AG04449 (cell line): Measurements from ENCODE around the gene COL23A1.

Experiments
- CTCF ChIA-PET: fragments of 350-600 bp; formaldehyde crosslinking; extraction: SDS; loops from one replicate; lab custom pipeline; 2021; ENCODE audit warnings: antibody characterized with exemption; lab: Yijun Ruan, JAX
- POLR2A ChIA-PET: fragments of 400-600, 350-600 bp; formaldehyde crosslinking; extraction: SDS; loops from one replicate; lab custom pipeline; 2020; ENCODE audit warnings: antibody characterized with exemption, inconsistent platforms; lab: Yijun Ruan, JAX
- DNase-seq: peaks from one replicate; pipeline ENCODE4 v3.0.0-alpha.2; 2010; ENCODE audit warnings: low read depth, low spot score
- H3K4me3 ChIP-seq: 2 replicates; pipeline ENCODE4 v1.5.1; 2011; ENCODE audit warnings: low read depth, mild to moderate bottlenecking, control low read depth, low read length
- CTCF ChIP-seq: IDR thresholded peaks from one replicate; pipeline ENCODE4 v1.5.1; 2011; ENCODE audit warnings: mild to moderate bottlenecking, moderate library complexity, low read length, control low read depth, inconsistent platforms; ENCODE audit not compliant: insufficient read depth; ENCODE audit errors: missing control alignments

The COL23A1 gene

GRCh38 chr5:178445534-178445933, 144.7 kb downstream of the COL23A1 start:
- POLR2A ChIA-PET = no interaction called here
- TF ChIP-seq CTCF = no peak
- CTCF ChIA-PET = interaction anchor here (0.6 kb wide), 1 partner anchor 502 kb away, joined by 3 read pairs; no protein-coding TSS in a partner anchor
- H3K4me3 ChIP-seq = no peak overlapping the region
- no peak for DNase-seq

- DNase-seq = no peak
- H3K4me3 ChIP-seq = no peak overlapping the region
- ChIA-PET CTCF (no interaction called here), POLR2A (no interaction called here)
- no peak for TF ChIP-seq CTCF
Observed at GRCh38 chr5:178442405-178443257, 147.6 kb downstream of the COL23A1 start.

- no peak for DNase-seq
- ChIA-PET CTCF (no interaction called here), POLR2A (no interaction called here)
- TF ChIP-seq CTCF = no peak
- no peak overlapping the region for H3K4me3 ChIP-seq
Observed at GRCh38 chr5:178441486-178442270, 148.5 kb downstream of the COL23A1 start.

GRCh38 chr5:178440181-178440580, 150.0 kb downstream of the COL23A1 start:
- no peak for TF ChIP-seq CTCF
- H3K4me3 ChIP-seq = no peak overlapping the region
- CTCF ChIA-PET = no interaction called here
- POLR2A ChIA-PET = no interaction called here
- no peak for DNase-seq

- no peak for TF ChIP-seq CTCF
- no peak overlapping the region for H3K4me3 ChIP-seq
- POLR2A ChIA-PET = no interaction called here
- CTCF ChIA-PET = no interaction called here
- DNase-seq = no peak
Observed at GRCh38 chr5:178439493-178440180, 150.6 kb downstream of the COL23A1 start.
